Measurements from ENCODE around the gene HSF5.

- TF ChIP-seq, protein P1, sequence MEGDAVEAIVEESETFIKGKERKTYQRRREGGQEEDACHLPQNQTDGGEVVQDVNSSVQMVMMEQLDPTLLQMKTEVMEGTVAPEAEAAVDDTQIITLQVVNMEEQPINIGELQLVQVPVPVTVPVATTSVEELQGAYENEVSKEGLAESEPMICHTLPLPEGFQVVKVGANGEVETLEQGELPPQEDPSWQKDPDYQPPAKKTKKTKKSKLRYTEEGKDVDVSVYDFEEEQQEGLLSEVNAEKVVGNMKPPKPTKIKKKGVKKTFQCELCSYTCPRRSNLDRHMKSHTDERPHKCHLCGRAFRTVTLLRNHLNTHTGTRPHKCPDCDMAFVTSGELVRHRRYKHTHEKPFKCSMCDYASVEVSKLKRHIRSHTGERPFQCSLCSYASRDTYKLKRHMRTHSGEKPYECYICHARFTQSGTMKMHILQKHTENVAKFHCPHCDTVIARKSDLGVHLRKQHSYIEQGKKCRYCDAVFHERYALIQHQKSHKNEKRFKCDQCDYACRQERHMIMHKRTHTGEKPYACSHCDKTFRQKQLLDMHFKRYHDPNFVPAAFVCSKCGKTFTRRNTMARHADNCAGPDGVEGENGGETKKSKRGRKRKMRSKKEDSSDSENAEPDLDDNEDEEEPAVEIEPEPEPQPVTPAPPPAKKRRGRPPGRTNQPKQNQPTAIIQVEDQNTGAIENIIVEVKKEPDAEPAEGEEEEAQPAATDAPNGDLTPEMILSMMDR (IDR thresholded peaks at IDR 0.05; ENCODE audit: low read length) = no peak
- no peak for TF ChIP-seq EZH2 (optimal IDR thresholded peaks at IDR 0.05; ENCODE audit: low read depth, low read length)
Observed at GRCh38 chr17:58525239-58525638, 37.0 kb upstream of the HSF5 start.

Measured in MM.1S (cell line).